ENCODE data around the gene SLC35B4. TPM values are rescaled to one million over a fixed set of nuclear protein-coding genes. Genes with fewer than 3 reads are reported as not detected.

The SLC35B4 gene, protein sequence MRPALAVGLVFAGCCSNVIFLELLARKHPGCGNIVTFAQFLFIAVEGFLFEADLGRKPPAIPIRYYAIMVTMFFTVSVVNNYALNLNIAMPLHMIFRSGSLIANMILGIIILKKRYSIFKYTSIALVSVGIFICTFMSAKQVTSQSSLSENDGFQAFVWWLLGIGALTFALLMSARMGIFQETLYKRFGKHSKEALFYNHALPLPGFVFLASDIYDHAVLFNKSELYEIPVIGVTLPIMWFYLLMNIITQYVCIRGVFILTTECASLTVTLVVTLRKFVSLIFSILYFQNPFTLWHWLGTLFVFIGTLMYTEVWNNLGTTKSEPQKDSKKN
- 7.0 and 10.2 TPM in 2 replicates for total RNA-seq

GRCh38 chr7:134316539-134317344 is at the start of gene SLC35B4:
TSS of gene SLC35B4 (minus strand) at chr7:134316930. CDS start at chr7:134316751, 179 bp downstream.

Other genes with a start within 250 kb of the SLC35B4 start
- under 0.01 TPM in 1 of 2 replicates, not detected in the other for gene LRGUK, start 189.6 kb downstream of the SLC35B4 start, total RNA-seq
- gene AKR1B1, start 142.2 kb upstream of the SLC35B4 start, total RNA-seq: 65.9 and 248 TPM in 2 replicates
- 15.4 and 46.5 TPM in 2 replicates for gene AKR1B10, start 210.6 kb upstream of the SLC35B4 start, total RNA-seq
- 0.24 TPM in 1 of 2 replicates, not detected in the other for gene AKR1B15, start 232.2 kb upstream of the SLC35B4 start, total RNA-seq